Transverse colon (tissue), 4 donors: ENCODE measurements around the gene PMVK. TPM values are rescaled to one million over a fixed set of nuclear protein-coding genes. Genes with fewer than 3 reads are reported as not detected.

ENCODE experiments used
- DNase-seq: peaks from one replicate; pipeline ENCODE4 v3.0.0-alpha.2; 2019
- H3K27ac ChIP-seq, 4 donors: fragments of 200-600 bp; sonication (generic); 2 replicates each; pipeline ENCODE4 v1.5.1; 2016 to 2018; ENCODE audit warnings: inconsistent platforms in 4 of 4
- H3K27me3 ChIP-seq: fragments of 200-600 bp; sonication (generic); 2 replicates; pipeline ENCODE4 v1.5.1; 2017; ENCODE audit warnings: inconsistent platforms
- H3K36me3 ChIP-seq, 4 donors: fragments of 200-600 bp; sonication (generic); 2 replicates each; pipeline ENCODE4 v1.5.1; 2017 to 2019; ENCODE audit warnings: inconsistent platforms in 4 of 4
- H3K4me1 ChIP-seq, 4 donors: fragments of 200-600 bp; sonication (generic); 2 replicates each; pipeline ENCODE4 v1.5.1; 2017 to 2020; ENCODE audit warnings: inconsistent platforms in 4 of 4
- H3K4me3 ChIP-seq, 4 donors: fragments of 200-600 bp; sonication (generic); 1 replicate in 1 of 4; 2 replicates in 3 of 4; pipeline versions ENCODE4 v1.5.1 to v1.6.1; 2017 to 2019; ENCODE audit warnings: inconsistent platforms in 4 of 4
- H3K9me3 ChIP-seq, 2 donors: fragments of 200-600 bp; sonication (generic); 2 replicates each; pipeline ENCODE4 v1.5.1; 2017 to 2019; ENCODE audit warnings: inconsistent platforms in 2 of 2
- EP300 ChIP-seq: sonication (generic); formaldehyde crosslinking; IDR thresholded peaks from one replicate; pipeline ENCODE4 v1.6.1; 2017; ENCODE audit warnings: antibody characterized with exemption, low read depth
- POLR2A ChIP-seq: fragments of 450-650 bp; IDR thresholded peaks from one replicate; pipeline ENCODE4 v1.6.1; 2016; ENCODE audit warnings: antibody characterized with exemption, mild to moderate bottlenecking, moderate library complexity
- POLR2AphosphoS5 ChIP-seq, 3 donors: sonication (generic); formaldehyde crosslinking; IDR thresholded peaks; one replicate each; pipeline ENCODE4 v1.6.1; 2016; ENCODE audit warnings: antibody characterized with exemption in 3 of 3
- WGBS, 2 donors: methylation state at CpG; one replicate each; pipeline ENCODE4 v1.1.5; 2018; ENCODE audit warnings: low coverage in 1 of 2; 5-methylcytosine and 5-hydroxymethylcytosine counted together
- in situ Hi-C, 4 donors: fragments of 200-750 bp; cut with MboI; loops; one replicate each; pipeline versions ENCODE4 v1.15.0 to v1.15.1; 2017; ENCODE audit warnings: low sequenced_read_pairs in 3 of 4, low pct_ligation_motif_present in 1 of 4, low pct_unique_long_range_greater_than_20kb in 1 of 4
- intact Hi-C: fragments of 100-400 bp; cut with DNase I; formaldehyde crosslinking; loops from one replicate; pipeline ENCODE4 v1.15.1; 2023; ENCODE audit warnings: low total_unique reads
- total RNA-seq, 4 donors: library from RNA; depleted of rRNA; stranded (reverse); fragments of >200 nt; gene quantifications; one replicate each; pipeline ENCODE4 v1.1.0, GENCODE V29; 2016
- TF ChIP-seq, protein P1 (sequence below), 5 experiments: fragments of 200-600 bp in 3 of 5; fragments of 450-650 bp in 2 of 5; sonication (generic) in 3 of 5; IDR thresholded peaks; 1 replicate in 2 of 5; 2 replicates in 3 of 5; pipeline ENCODE4 v1.5.1; 2016 to 2017; ENCODE audit warnings: antibody characterized with exemption in 5 of 5, inconsistent platforms in 3 of 5, mild to moderate bottlenecking in 2 of 5, moderate library complexity in 1 of 5

PMVK gene
- 10 to 100 TPM in 3 of 4 donors, 1 to 10 TPM in 1; 6.0 to 19.9 (median 13.1) TPM for total RNA-seq

GRCh38 chr1:154936555-154937084, at the start of gene PMVK:
Gene PMVK, minus strand, starts transcription at chr1:154936719. Its CDS starts 34 bp downstream, at chr1:154936685.
- 1% methylated on average over 44 of the region's 45 CpGs; no CpG with 5 or more reads in 1 of the 2 donors for WGBS, 2 donors
- in situ Hi-C loops, result no loop called here
- Histone ChIP-seq H3K4me1 (peaks cover 10 to 41% (median 25%) of the 10 kb centered on the region in 4 donors), H3K27me3 (no peaks in the 10 kb centered on the region), H3K27ac (peak within 1 kb of the TSS; percentile 92 to 97 (median 96)), H3K4me3 (peak within 1 kb of the TSS; percentile 43 to 59 (median 50)), H3K36me3 (no peaks in the 10 kb centered on the region), H3K9me3 (no peaks in the 10 kb centered on the region)
- TF ChIP-seq POLR2A (peak; percentile 81), EP300 (peak; percentile 28), POLR2AphosphoS5 (IDR thresholded peaks at IDR 0.05) (peak; percentile 73 to 92 (median 88))
- TF ChIP-seq, protein P1, sequence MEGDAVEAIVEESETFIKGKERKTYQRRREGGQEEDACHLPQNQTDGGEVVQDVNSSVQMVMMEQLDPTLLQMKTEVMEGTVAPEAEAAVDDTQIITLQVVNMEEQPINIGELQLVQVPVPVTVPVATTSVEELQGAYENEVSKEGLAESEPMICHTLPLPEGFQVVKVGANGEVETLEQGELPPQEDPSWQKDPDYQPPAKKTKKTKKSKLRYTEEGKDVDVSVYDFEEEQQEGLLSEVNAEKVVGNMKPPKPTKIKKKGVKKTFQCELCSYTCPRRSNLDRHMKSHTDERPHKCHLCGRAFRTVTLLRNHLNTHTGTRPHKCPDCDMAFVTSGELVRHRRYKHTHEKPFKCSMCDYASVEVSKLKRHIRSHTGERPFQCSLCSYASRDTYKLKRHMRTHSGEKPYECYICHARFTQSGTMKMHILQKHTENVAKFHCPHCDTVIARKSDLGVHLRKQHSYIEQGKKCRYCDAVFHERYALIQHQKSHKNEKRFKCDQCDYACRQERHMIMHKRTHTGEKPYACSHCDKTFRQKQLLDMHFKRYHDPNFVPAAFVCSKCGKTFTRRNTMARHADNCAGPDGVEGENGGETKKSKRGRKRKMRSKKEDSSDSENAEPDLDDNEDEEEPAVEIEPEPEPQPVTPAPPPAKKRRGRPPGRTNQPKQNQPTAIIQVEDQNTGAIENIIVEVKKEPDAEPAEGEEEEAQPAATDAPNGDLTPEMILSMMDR (IDR thresholded peaks at IDR 0.05), result peak in 4 of 5 experiments; percentile 12 to 62 (median 35)
- peak; percentile 97 for DNase-seq
- intact Hi-C loops, result no loop called here

DNA sequence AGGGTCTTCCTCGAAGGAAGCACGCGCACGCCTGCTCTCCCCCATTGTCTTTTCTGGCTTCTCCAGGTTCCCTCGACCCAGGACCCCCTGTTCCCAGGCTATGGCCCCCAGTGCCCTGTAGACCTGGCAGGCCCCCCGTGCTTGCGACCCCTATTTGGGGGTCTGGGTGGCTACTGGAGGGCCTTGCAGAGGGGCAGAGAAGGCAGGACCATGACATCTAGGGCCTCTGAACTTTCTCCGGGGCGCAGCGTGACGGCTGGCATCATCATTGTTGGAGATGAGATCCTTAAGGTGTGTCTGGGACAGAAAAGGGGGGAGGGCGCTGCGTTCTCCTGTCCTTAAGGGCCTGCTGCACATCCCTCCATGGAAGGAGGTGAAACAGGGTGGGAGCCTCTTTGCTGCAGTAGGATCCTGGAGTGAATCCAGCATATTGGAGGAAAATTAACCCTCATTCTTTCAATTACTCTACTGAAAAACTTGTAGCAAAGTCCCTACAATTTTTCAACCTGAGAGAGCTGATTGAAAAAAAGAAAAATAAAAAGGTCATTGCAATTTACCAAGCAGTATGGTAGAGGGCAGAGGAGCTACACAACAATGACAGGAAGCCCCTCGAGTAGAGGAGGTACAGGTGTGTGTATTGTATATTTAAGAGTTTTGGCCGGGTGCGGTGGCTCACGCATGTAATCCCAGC, 47.4 kb upstream of the PMVK start:
- peak overlapping the region; percentile 20 to 95 (median 74) for H3K4me3 ChIP-seq
- peaks cover 13 to 21% (median 19%) of the 10 kb centered on the region in 4 donors for H3K4me1 ChIP-seq
- no peak for DNase-seq
- in situ Hi-C loops (no loop called here), intact Hi-C loops (no loop called here)
- H3K27me3 ChIP-seq, result no peaks in the 10 kb centered on the region
- no peak for TF ChIP-seq EP300
- no peak for TF ChIP-seq POLR2AphosphoS5 (IDR thresholded peaks at IDR 0.05)
- TF ChIP-seq, protein P1 (IDR thresholded peaks at IDR 0.05), result no peak
- no peak for TF ChIP-seq POLR2A
- H3K27ac ChIP-seq, result peak overlapping the region; percentile 77 to 89 (median 80)
- 13 to 15% methylated on average over 15 to 17 of the region's 17 CpGs for WGBS, 2 donors
- H3K9me3 ChIP-seq, result no peaks in the 10 kb centered on the region
- peaks cover 0 to 9% (median 0%) of the 10 kb centered on the region in 4 donors for H3K36me3 ChIP-seq

- no peak for TF ChIP-seq EP300
- peak; percentile 64 to 79 (median 74) for TF ChIP-seq POLR2AphosphoS5 (IDR thresholded peaks at IDR 0.05)
- TF ChIP-seq, protein P1 (IDR thresholded peaks at IDR 0.05), result no peak
- peak; percentile 69 for TF ChIP-seq POLR2A
- H3K4me3 ChIP-seq, result peak within 1 kb of the TSS; percentile 20 to 95 (median 74)
- H3K27me3 ChIP-seq, result no peaks in the 10 kb centered on the region
- in situ Hi-C loops, result no loop called here
- peak within 1 kb of the TSS; percentile 77 to 89 (median 80) for H3K27ac ChIP-seq
- H3K36me3 ChIP-seq, result peaks cover 0 to 13% (median 0%) of the 10 kb centered on the region in 4 donors
- peaks cover 13 to 21% (median 18%) of the 10 kb centered on the region in 4 donors for H3K4me1 ChIP-seq
- peak; percentile 97 for DNase-seq
- no peaks in the 10 kb centered on the region for H3K9me3 ChIP-seq
- 0 to 1% methylated on average over 13 to 26 of the region's 26 CpGs for WGBS, 2 donors
- intact Hi-C loops, result no loop called here
Measured at GRCh38 chr1:154982897-154983648, 46.6 kb upstream of the PMVK start, which contains the start of gene FLAD1. Gene FLAD1, plus strand, starts transcription at chr1:154983344. Its CDS starts 351 bp downstream, at chr1:154983695.

DNA sequence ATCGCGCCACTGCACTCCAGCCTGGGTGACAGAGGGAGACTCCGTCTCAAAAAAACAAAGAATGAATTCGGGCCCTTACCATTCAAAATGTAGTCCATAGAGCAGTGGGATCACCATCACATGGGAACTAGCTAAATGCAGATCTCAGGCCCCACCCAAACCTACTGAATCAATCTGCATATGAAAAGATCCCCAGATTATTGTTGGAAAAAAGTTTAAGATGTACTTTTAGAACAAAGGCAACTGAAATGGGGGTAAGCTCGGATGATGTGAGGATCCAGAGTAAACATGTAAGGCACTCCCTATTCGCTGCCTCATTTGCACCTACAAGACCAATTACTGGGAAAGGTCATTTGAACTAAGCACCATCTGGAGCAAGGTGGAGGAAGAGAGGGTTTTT, 45.8 kb upstream of the PMVK start:
- intact Hi-C loops, result no loop called here

More for the DNA sequence above, 45.8 kb upstream of the PMVK start:
- H3K4me3 ChIP-seq, result peak overlapping the region in 2 of 4 donors; percentile 65 to 83
- 62 to 65% methylated on average over 6 of the region's 6 CpGs for whole genome bisulfite sequencing, 2 donors
- in situ Hi-C loops, result no loop called here
- H3K27ac ChIP-seq, result peak overlapping the region; percentile 44 to 89 (median 69)
- no peaks in the 10 kb centered on the region for H3K27me3 ChIP-seq
- H3K9me3 ChIP-seq, result no peaks in the 10 kb centered on the region
- peaks cover 13 to 21% (median 18%) of the 10 kb centered on the region in 4 donors for H3K4me1 ChIP-seq
- no peak for DNase-seq
- H3K36me3 ChIP-seq, result peaks cover 0 to 8% (median 0%) of the 10 kb centered on the region in 4 donors
- TF ChIP-seq, protein P1 (IDR thresholded peaks at IDR 0.05), result no peak
- TF ChIP-seq POLR2A, result no peak
- no peak for TF ChIP-seq EP300
- TF ChIP-seq POLR2AphosphoS5 (IDR thresholded peaks at IDR 0.05), result no peak
